NCI-H2196 (cell line): ENCODE data around the gene DTNBP1.
"Not testable (repeated sequence)": the region's sequence is repeated elsewhere in the genome, so short reads cannot be mapped to it uniquely, and the experiment has no call there.

Source experiments
- DNase-seq: peaks from one replicate; lab custom pipeline; 2025; ENCODE audit not compliant: unreplicated experiment; lab: John Stamatoyannopoulos, UW

Gene DTNBP1

DNA sequence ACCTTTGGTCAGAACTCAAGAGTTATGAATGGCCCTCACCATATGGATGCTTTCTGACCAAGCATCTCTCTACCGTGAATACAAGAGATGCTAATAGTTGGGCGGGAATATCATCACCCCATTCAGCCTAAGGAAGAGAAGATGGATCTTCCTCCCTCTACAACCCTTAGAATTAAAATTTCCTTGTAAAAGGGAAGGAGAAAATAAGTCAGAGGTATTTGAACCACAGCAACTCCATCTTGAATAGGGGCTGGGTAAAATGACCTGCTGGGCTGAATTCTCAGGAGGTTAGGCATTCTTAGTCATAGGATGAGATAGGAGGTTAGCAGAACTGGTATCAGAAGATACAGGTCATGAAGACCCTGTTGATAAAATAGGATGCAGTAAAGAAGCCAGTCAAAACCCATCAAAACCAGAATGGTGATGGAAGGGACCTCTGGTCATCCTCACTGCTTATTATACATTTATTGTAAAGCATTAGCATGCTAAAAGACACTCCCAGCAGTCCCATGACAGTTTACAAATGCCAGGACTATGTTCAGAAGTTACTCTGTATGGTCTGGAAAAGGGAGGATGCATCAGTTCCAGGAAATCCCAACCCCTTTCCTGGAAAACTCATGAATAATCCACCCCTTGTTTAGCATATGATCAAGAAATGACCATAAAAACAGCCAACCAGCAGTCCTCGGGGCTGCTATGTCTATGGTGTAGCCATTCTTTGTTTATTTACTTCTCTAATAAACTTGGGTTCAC is 101.2 kb downstream of the DTNBP1 start:
- no peak for DNase-seq

- DNase-seq, result no peak
Measured at GRCh38 chr6:15560713-15561112, 102.1 kb downstream of the DTNBP1 start.

DNA sequence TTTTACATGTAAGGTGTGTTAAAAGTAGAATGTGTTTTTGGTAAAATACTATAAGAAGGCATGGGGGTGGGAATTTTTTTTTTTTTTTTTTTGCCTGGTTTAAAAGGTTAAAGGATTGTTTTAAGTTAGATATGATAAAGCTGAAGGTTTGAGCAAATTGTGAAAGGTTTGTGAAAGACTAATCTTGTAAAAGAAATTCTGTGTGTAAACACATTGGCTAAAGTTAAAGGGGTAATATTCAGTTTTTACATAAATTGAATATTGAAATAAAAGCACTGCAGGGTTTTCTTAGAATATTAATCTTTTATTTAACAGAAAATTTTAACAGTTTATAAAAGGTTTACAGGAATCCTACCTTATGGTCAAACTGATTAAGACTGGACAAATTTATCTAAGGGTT is 105.7 kb downstream of the DTNBP1 start:
- no peak for DNase-seq

DNA sequence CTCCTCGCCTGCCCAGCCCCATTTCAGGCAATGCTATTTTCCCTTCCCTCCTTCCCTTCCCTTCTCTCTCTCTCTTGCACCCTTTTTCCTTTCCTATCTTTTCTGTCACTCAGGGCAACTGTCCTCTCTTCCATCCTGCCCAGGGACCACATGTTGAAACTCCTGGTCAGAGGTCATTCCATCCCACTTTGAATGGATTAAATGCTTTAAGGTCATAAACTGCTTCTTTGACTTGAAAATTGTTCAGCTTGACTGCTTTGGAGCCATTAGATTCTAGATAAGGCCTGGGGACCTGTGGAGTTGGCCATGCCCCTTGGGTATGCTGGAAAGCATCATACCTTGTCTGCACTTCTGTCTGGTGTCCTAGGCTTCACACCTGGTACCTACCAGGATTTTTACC is 106.1 kb downstream of the DTNBP1 start:
- DNase-seq, result no peak

GRCh38 chr6:15555101-15556038 is 107.5 kb downstream of the DTNBP1 start:
- DNase-seq, result no peak

DNA sequence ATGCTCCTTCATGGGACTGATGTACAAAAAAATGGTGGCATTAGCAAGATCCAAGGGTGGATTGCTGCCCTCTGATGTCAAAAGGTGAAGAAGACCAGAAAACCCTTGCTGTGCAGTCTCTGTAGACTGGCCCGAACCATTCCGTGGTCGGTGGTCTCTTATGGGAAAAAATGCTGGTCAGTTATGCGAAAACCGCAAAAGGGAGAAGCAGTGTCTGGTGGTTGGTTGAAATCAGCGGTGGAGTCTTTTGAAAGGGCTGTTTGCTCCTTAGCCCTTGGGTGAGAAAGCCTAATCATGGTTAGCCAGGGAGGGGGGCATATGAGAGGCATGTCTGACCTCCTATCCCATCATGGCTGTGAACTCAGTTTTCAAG is 108.1 kb downstream of the DTNBP1 start:
- DNase-seq, result no peak

GRCh38 chr6:15553736-15554294 is 109.0 kb downstream of the DTNBP1 start:
- no peak for DNase-seq

- DNase-seq, result no peak
Measured at GRCh38 chr6:15553031-15553430, 109.8 kb downstream of the DTNBP1 start.

DNA sequence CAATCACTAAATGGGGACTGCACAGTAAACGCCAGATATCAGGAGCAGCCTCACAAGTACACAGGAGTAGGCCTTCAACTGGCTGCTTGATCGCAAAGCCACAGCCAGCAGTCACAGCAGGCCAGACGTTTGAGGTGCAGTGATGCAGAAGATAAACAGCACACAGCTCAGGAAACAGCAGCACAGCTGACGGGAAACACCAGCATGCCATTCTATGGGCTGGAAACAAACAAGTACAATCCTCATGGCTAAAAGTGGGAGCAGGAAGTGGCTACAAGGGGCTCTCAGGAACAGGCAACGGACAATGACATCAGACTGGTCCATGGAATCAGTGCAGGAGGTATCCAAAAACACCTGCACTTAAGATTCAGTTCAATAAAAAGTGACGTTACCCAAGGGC is 111.0 kb downstream of the DTNBP1 start:
- no peak for DNase-seq

DNA sequence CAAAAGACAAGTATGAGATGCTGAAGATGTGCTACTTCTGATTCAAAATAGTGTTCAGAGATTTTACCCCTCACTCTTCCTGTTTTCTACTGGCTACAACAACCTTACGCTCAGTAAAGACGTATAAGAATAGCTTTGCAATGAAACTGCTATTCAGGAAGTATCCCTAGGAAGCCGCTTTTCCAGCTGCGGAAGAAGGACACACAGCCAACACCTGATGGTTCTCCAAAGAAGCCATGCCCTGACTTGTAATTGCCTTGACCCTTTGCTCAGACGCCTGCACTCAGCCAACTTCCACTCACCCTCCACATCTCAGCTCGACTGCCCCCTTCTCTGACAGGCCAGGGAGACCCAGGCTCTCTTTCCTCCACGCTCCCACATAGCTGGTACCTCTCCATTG is 111.6 kb downstream of the DTNBP1 start:
- DNase-seq, result no peak

DNA sequence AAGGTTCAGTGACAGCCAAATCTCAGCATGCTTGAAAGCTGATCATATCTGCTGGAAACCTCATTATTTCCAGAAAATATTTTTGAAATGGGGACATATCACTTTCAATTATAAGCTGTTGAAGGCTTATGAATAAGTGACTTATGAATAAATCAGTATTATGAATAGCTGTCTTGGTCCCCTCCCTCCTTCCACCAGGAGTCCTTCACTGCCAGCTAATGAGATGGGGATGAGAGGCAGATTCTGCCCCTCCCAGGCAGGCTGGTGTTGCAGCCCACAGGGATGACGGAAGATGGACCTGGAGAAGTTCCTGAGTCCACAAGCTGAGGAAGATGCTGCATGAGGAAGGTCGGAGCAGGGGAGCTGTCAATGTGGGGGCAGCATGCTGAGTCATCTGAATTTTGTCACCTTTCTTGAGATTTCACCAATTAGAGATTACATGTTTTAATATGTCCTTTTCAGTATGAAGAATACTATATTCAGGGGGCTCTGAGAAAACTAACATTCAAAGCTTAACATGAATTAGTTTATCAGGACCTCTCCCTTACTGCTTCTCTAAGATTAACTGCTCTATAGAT is 112.2 kb downstream of the DTNBP1 start:
- DNase-seq, result no peak

- no peak for DNase-seq
Measured at GRCh38 chr6:15549371-15549770, 113.5 kb downstream of the DTNBP1 start.

- no peak for DNase-seq
Measured at GRCh38 chr6:15547400-15547799, 115.4 kb downstream of the DTNBP1 start.

GRCh38 chr6:15546591-15546990 is 116.2 kb downstream of the DTNBP1 start:
- no peak for DNase-seq

DNA sequence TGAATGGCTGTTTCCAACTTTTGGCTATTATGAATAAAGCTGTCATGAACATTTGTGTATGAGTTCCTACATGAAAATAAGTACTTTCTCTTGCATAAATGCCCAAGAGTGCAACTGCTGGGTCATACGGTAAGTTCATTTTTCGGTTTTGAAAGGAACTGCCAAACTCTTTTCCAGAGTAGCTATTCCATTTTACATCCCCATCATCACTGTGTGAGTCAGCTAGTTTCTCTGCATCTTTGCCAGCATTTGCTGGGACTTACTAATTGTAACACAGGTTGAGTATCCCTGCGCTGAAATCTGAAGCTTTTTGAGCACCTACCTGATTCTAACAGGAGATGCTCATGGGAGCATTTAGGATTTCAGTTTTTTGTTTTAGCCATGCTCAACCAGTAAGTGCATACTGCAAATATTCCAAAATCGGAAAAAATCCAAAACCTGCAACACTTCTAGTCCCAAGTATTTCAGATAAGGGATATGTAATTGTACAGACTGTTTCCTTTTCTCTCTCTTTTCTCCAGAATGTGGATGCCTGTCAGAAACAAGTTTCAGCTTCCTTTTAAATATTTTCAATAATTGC is 118.4 kb downstream of the DTNBP1 start:
- no peak for DNase-seq

GRCh38 chr6:15543332-15543917 is 119.4 kb downstream of the DTNBP1 start:
- DNase-seq, result not testable (repeated sequence)

GRCh38 chr6:15539722-15540270 is 123.0 kb downstream of the DTNBP1 start:
- no peak for DNase-seq

- no peak for DNase-seq
Measured at GRCh38 chr6:15538766-15539495, 123.9 kb downstream of the DTNBP1 start.

GRCh38 chr6:15538106-15538505 is 124.7 kb downstream of the DTNBP1 start:
- no peak for DNase-seq
